ENCODE measurements around the gene MLLT3.
A peak's percentile ranks its signal among the peaks of the same experiment; 100 is the strongest.

MLLT3 gene

DNA sequence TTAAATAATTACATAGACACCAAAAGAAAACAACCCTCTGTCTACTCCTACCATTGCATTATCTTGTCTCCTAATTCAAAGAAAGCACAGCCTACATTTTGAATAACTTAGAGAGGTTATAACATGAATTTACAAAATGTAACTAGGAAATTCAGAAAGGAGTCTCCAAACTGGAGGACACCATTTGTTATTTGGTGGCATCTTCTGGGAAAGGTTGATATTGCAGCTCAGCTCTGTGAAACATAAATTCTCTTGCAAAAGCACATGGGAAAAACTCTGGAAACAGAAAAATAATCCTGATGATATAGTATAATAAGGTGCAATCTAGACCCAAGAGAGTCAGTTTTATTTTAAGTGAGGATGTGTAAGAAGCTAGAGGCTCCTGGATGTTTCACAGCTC lies 215.3 kb downstream of the MLLT3 start:
- no peak for ATAC-seq

DNA sequence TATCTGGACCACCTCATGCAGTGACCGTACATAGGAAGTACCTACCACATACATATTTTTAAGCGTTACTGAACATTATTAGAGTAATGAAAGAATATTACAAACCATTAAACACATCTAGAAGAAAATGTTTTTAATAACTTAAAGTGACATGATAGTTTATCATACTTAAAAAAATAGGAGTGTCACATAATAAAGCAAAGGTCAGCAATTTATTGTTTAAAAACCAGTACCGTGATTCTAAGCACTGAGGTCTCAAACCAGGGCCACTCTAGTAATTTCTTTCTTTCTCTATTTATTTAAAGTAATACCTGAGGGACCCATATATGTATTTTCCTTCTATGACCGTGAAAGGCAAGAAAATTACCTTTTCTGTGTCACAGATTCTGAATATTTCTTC lies 216.0 kb downstream of the MLLT3 start:
- ATAC-seq = no peak

DNA sequence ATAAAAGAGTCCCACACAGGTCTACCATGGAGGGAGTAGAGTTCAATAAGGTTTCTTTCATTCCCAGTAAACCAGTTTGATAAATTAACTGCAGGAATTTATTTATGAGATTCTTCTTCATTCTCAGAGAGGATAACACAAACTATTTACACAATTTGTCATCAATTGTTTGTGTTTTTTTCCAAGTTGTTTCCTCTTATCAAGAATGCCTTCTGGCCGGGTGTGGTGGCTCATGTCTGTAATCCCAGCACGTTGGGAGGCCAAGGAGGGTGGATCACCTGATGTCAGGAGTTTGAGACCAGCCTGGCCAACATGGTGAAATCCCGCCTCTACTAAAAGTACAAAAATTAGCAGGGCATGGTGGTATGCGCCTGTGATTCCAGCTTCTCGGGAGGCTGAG lies 216.7 kb downstream of the MLLT3 start:
- ATAC-seq = no peak

DNA sequence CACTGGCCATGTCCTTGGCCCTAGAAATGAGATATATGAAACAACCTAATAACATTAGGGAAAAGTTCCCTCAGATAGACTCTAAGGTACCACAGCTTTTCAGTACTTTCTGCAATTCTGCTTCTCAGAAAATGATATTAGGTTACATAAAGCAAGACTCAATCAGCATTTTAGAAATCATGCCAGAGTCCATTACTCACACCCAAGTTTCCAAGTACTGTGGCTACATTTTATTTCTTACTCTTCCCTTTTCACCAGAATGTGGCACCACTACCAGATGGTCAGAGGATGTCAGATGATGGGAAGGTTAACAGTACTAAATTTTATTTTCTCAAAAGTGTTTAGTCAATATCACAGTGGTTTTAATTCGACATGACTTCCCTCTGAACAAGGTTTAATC lies 217.2 kb downstream of the MLLT3 start:
- ATAC-seq = no peak

GRCh38 chr9:20404192-20404813 lies 218.0 kb downstream of the MLLT3 start:
- ATAC-seq = no peak

DNA sequence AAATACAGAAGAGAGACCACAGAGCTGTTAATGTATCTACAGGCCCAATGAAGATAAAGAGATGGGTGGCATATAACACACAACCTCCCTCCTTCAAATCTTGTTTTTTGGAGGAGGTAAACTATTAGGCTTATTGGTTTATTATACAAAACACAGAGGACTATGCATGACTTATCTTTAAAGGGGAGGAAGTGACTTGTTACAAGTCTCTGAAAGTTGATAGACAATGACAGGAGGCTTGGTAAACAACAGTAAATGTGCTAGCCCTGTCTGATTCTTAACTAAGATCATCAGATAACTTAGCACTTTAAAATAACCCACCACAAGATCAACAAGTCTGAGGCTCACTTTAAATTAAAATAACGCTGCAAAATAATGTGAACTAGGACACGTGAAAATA lies 219.0 kb downstream of the MLLT3 start:
- ATAC-seq = peak; percentile 58 to 63

- ATAC-seq = no peak
Measured at GRCh38 chr9:20402273-20402875, 219.9 kb downstream of the MLLT3 start.

- no peak for ATAC-seq
Measured at GRCh38 chr9:20398536-20399338, 223.6 kb downstream of the MLLT3 start.

DNA sequence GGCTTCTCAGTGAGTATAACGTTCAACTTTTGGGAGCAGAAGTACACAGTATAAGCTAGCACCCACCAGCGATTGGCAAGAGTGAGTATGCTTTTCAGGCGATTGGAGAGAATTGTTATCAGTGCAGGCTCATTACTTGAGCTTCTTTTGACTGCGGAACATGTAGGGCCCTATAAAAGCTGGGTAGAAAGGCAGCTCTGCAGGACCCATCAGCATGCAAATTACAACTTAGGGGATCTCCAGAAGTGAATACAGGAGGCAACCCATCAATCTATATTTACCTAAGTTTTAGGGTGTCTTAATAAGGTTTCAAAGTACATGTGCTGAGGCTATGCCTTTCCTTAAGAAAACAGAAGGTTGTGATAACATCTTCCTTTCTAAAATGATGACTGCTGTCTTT lies 225.0 kb downstream of the MLLT3 start:
- ATAC-seq = peak in 1 of 2 donors; percentile 62

- peak in 1 of 2 donors; percentile 41 for ATAC-seq
Measured at GRCh38 chr9:20396509-20396908, 225.8 kb downstream of the MLLT3 start.

- no peak for ATAC-seq
Measured at GRCh38 chr9:20395651-20396050, 226.6 kb downstream of the MLLT3 start.

GRCh38 chr9:20394969-20395368 lies 227.3 kb downstream of the MLLT3 start:
- no peak for ATAC-seq

DNA sequence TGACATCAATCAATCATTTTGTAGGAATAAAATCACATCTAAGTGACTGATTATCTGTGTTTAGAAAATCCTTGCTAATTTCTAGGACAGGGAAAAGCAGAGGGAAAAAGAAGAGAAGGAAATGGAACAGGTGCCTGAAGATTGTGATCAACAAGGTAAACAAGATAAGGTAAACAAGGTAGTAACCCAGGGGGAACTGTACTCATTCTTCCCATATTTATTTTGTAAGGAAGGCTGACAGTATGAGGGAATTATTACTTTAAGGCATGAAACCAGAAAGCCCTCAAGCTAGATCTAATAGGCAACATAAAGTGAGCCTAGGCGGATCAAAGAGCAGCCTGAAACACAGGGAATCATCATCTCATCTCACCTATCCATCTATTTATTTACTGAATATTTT lies 231.1 kb downstream of the MLLT3 start:
- ATAC-seq = no peak

DNA sequence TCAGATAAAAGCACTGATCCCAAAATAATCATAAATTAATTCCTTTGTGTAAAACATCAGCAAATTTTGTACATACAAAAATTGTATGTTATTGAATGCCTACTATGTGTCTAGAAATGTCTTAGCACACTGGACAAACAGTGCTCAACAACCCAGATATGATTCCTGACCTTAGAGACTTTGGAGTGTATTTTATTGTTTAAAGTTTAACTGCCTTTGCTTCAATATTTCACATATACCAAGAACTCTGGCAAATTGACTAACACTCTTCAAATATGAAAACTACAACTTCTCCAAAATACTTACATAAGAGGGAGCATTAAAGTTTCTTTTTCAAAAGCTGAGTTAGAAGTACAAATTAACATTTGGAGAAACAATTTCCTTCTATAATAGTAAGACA lies 231.9 kb downstream of the MLLT3 start:
- ATAC-seq = no peak

DNA sequence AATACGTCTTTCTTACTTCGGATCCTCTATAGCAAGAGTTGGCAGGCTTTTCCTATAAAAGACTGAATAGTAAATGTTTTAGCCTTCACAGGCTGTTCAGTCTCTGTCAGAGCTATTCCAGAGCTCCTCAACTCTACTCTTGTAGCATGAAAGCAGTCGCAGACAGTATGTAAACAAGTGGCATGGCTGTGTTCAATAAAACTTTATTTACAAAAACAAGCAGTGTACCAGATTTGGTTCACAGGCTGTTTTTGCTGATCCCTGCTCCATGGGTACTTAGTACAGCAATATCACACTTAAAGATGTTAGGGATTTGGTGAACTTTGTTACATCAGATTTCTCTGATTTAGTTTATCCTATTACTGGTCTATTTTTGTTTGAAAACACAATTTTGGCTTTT lies 235.2 kb downstream of the MLLT3 start:
- ATAC-seq = no peak

GRCh38 chr9:20384642-20385041 lies 237.7 kb downstream of the MLLT3 start:
- no peak for ATAC-seq

DNA sequence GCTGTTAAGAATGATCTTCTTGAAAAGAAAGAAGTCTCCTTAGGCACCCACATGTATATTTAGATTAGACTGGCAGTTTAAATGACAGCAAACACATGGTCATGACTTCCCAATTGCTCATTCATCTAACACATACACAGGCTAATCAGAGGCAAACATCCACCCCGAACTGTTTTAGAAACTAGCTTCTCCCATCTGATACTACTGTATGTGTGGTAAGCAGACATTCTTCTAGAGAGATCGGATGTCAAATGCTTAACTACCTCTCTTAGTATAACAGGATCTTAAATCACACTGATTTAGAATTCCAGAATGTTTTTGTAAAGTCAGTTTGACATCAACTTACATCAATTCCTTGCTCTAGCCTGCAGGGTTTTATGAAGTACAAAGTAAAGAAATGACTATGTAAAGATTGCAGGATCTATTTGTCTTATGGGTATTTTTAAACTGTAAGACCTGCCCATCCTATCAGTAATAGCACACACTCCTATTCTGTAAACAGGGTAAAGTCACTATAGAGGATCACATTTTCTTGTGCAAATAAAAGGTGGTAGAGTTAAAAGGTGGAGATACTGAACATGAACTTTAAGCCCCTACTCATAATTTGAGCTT lies 239.7 kb downstream of the MLLT3 start:
- ATAC-seq = peak; percentile 56 to 76

DNA sequence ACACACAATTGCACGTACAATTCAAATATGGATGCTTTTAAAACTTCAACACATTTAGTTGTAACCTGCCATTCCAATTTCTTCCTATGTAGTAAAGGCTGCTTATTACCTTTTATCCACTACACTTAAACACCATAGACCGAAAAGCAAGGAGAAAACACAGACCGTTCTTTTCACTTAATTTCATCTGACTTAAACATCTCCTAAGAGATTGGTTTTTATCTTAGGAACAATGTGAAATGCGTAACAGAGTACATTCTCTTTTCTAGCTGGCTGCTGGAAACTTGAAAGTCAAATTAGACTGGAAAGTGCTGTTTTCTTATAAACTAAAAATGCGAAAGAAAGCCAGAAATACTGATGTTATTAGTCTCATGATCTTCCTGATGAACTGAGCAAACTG lies 241.8 kb downstream of the MLLT3 start:
- ATAC-seq = no peak

- ATAC-seq = no peak
Measured at GRCh38 chr9:20379804-20380225, 242.5 kb downstream of the MLLT3 start.

GRCh38 chr9:20378851-20379250 lies 243.4 kb downstream of the MLLT3 start:
- no peak for ATAC-seq

DNA sequence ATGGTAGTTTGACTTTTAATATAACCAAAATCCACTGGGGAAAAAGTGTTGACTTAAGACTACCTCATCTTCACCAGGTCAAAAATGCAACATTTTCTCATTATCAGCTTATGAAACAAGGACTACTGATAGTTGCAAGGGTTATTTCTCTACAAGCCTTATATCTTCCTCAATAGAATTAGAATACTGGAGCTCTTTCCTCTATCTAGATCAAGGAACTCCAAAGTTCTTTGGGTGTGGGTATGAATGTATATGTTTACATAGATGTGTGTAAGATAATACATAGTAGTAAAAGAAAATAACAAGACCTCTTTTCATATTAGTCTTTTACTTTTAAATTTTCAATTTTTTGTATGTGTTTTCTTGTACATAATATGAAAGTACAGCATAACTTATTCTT lies 244.5 kb downstream of the MLLT3 start:
- ATAC-seq = no peak

DNA sequence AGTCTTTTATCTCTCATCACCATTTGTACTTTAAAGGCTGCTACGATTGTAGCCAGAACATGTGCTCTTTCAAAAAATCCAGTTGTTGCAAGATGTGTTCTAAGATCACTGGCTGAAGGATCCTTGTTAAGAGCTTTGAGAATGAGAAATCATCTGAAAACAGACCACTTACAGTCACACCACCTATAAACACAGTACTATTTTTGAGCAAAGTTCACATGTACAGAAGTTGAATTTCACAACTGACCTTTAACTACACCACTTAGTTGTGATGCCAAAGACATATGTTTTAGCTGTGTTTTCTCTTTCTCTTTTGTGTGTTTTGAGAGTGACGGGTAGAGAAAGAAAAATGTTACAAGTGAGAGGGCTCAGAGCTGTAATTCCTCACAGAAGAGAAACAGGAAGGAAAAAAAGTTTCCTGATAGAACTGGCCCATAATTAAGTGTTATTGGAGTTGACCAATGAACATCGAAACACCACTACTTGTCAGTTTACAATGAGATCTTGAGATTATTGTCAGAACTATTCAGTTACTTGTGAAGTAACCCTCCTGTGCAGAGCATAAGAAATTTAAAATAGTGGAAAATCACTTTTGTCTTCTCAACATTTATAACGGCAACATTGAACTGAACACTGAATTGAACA lies 245.4 kb downstream of the MLLT3 start:
- peak; percentile 41 to 44 for ATAC-seq

DNA sequence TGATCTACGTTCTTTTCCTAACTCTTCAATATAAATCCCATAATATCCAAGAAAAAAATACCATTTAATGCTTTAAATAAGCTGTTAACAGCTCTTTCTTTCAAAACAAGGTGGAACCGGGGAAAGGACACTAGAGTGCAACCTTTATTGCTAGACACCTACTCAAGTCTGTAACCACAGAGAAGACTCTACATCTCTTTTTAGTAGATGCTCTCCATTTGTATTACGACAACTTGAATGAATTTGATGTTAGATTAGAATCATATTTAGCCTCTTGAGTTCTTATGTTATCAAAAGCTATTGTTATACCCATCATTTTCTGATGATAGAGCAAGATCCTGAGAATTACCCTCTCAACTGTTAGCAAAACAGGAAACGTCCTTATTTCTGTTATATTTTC lies 246.3 kb downstream of the MLLT3 start:
- peak; percentile 63 to 69 for ATAC-seq

Measured in activated CD4-positive, CD25-positive, alpha-beta regulatory T cell treated with anti-CD3 and anti-CD28 coated beads, Interleukin-2, amount 50 U/mL, for 24 hours (primary cell).